HepG2 (cell line): Measurements from ENCODE around the gene ZCRB1.

ENCODE experiments used
- EP300 ChIP-seq, 3 experiments: sonication (generic) in 1 of 3; formaldehyde crosslinking in 1 of 3; IDR thresholded peaks; 2 replicates each; pipeline versions ENCODE4 v1.5.1 to v1.6.1; 2011 to 2020; ENCODE audit warnings: low read depth in 2 of 3, low read length in 2 of 3, borderline replicate concordance in 1 of 3, improper control_type of control experiment in 1 of 3, mild to moderate bottlenecking in 1 of 3, missing genetic modification reagents in 1 of 3, moderate library complexity in 1 of 3
- RAD21 ChIP-seq: fragments of 450-650 bp; formaldehyde crosslinking; IDR thresholded peaks from 2 replicates; pipeline ENCODE4 v1.5.0; 2020; ENCODE audit warnings: mild to moderate bottlenecking
- SMAD3 ChIP-seq: sonication (generic); formaldehyde crosslinking; IDR thresholded peaks from 2 replicates; pipeline ENCODE4 v1.4.0; 2020; ENCODE audit warnings: missing genetic modification reagents
- TF ChIP-seq, protein P1 (sequence below): sonication (generic); formaldehyde crosslinking; IDR thresholded peaks from 2 replicates; pipeline ENCODE4 v1.5.0; 2020; ENCODE audit warnings: mild to moderate bottlenecking, missing genetic modification reagents, moderate library complexity

DNA sequence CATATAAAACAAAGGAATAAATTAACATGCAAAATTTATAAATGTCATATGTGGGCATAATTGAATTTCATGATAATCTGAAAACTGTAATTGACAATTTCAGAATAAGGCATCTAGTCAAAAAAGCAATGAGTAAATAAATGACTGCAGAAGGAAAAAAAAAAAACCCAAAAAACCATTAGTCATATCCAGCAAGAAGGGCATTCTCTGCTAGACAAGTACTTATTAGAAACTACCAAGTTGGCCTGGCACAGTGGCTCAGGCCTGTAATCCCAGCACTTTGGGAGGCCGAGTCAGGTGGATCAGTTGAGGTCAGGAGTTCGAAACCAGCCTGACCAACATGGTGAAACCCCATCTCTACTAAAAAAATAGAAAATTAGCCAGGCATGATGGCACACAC, 17.5 kb downstream of the ZCRB1 start:
- no peak for TF ChIP-seq EP300 (IDR thresholded peaks at IDR 0.05; ENCODE audit: low read depth in 2 of 2, low read length in 2 of 2)
- no peak for TF ChIP-seq EP300 (CRISPR knock-in tag; IDR thresholded peaks at IDR 0.05; ENCODE audit: borderline replicate concordance)
- TF ChIP-seq, protein P1, sequence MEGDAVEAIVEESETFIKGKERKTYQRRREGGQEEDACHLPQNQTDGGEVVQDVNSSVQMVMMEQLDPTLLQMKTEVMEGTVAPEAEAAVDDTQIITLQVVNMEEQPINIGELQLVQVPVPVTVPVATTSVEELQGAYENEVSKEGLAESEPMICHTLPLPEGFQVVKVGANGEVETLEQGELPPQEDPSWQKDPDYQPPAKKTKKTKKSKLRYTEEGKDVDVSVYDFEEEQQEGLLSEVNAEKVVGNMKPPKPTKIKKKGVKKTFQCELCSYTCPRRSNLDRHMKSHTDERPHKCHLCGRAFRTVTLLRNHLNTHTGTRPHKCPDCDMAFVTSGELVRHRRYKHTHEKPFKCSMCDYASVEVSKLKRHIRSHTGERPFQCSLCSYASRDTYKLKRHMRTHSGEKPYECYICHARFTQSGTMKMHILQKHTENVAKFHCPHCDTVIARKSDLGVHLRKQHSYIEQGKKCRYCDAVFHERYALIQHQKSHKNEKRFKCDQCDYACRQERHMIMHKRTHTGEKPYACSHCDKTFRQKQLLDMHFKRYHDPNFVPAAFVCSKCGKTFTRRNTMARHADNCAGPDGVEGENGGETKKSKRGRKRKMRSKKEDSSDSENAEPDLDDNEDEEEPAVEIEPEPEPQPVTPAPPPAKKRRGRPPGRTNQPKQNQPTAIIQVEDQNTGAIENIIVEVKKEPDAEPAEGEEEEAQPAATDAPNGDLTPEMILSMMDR (CRISPR knock-in tag): no peak
- no peak for TF ChIP-seq RAD21 (CRISPR knock-in tag)
- no peak for TF ChIP-seq SMAD3
